ENCODE data around the gene RAB32.

- TF ChIP-seq, protein P1, sequence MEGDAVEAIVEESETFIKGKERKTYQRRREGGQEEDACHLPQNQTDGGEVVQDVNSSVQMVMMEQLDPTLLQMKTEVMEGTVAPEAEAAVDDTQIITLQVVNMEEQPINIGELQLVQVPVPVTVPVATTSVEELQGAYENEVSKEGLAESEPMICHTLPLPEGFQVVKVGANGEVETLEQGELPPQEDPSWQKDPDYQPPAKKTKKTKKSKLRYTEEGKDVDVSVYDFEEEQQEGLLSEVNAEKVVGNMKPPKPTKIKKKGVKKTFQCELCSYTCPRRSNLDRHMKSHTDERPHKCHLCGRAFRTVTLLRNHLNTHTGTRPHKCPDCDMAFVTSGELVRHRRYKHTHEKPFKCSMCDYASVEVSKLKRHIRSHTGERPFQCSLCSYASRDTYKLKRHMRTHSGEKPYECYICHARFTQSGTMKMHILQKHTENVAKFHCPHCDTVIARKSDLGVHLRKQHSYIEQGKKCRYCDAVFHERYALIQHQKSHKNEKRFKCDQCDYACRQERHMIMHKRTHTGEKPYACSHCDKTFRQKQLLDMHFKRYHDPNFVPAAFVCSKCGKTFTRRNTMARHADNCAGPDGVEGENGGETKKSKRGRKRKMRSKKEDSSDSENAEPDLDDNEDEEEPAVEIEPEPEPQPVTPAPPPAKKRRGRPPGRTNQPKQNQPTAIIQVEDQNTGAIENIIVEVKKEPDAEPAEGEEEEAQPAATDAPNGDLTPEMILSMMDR (IDR thresholded peaks at IDR 0.05) = no peak
- TF ChIP-seq POLR2A (IDR thresholded peaks at IDR 0.05) = no peak
Measured at GRCh38 chr6:146592451-146592850, 48.8 kb downstream of the RAB32 start.
